Globus pallidus (tissue), 1 donor: ENCODE results near the gene TBC1D22B.

Experiments
- DNase-seq: peaks from one replicate; pipeline ENCODE4 v3.0.0-alpha.2; 2015; ENCODE audit warnings: low spot score

Gene TBC1D22B, protein sequence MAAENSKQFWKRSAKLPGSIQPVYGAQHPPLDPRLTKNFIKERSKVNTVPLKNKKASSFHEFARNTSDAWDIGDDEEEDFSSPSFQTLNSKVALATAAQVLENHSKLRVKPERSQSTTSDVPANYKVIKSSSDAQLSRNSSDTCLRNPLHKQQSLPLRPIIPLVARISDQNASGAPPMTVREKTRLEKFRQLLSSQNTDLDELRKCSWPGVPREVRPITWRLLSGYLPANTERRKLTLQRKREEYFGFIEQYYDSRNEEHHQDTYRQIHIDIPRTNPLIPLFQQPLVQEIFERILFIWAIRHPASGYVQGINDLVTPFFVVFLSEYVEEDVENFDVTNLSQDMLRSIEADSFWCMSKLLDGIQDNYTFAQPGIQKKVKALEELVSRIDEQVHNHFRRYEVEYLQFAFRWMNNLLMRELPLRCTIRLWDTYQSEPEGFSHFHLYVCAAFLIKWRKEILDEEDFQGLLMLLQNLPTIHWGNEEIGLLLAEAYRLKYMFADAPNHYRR

DNA sequence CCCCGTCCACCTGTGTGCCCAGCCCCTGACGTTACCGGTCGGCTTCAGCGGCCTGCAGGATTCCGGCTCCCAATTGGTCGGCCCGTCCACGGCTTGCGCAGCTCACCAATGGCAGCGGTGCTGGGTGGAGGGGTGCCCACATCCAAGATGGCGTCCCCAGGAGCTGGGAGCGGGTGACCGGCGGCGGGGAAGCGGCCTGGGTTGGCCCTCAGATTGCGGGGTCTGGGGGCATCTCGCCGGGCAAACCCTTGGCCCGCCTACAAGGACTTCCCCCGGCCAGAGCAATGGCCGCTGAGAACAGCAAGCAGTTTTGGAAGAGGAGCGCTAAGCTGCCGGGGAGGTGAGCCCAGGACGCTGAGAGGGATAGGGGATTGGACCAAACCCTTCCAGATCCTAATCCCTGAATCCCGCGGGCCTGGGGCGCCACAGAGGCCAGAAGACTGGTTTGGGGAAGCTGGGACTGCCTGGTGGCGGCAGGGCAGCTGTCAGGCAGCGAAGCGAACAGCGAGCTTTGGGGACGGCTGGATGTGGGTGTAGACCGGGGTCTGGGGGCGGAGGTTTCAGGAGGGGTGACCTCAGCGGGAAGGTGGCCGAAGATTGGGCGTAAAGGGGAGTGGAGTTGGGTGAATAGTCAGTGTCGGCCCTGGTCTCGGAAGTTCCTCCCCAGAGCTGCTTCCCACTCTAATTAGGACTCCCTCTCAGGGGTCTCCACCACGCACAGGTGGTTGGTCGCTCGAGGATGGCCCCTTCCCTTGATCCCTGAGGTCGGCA, at the start of gene TBC1D22B, which contains the start of gene TMEM217:
TSS of gene TBC1D22B (plus strand) at position 139 of the 771 bp plus-strand sequence. CDS start at position 285, 146 bp downstream.
TSS of gene TMEM217 (minus strand) at position 511 of the 771 bp plus-strand sequence. CDS start 39,114 bp downstream, outside the sequence.
- peak; percentile 96 for DNase-seq

DNA sequence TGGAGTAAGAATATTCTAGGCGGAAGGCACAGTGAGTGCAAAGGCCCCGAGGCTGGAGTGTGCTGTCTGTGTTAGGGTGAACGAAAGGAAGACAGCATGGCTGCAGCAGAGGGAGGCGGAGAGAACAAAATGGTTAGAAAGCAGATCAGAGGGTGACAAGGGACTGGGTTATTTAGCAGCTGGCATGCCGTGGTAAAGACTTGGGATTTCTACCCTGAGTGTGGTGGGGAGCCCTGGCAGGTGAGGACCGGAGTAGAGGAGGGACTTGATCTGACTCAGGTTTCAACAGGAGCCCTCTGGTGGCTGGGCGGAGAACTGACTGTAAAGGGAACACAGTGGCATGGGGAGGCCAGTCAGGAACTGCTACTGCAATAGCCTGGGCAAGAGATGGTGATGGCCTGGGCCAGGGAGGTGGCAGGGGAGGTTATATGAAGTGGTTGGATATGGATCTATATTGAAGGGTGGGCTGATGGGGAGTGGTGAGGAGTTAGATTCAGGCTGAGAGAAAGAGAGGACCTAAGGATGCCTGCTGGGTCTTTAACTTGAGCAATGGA, 49.6 kb upstream of the TBC1D22B start:
- DNase-seq = peak; percentile 54

DNA sequence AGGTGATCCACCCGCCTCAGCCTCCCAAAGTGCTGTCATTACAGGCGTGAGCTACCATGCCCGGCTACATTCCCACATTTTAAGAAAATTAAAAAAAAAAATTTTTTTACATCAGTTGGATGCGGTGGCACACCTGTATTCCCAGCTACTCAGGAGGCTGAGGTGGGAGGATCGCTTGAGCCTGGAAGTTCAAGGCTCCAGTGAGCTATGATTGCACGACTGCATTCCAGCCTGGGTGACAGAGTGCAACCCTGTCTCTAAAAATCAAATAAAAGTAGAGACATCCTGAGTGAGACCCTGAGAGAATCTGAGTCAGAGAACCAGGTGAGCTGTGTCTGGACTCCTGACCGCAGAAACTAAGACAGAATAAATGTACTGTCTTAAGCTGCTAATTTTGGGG, 48.8 kb upstream of the TBC1D22B start:
- DNase-seq = no peak

DNA sequence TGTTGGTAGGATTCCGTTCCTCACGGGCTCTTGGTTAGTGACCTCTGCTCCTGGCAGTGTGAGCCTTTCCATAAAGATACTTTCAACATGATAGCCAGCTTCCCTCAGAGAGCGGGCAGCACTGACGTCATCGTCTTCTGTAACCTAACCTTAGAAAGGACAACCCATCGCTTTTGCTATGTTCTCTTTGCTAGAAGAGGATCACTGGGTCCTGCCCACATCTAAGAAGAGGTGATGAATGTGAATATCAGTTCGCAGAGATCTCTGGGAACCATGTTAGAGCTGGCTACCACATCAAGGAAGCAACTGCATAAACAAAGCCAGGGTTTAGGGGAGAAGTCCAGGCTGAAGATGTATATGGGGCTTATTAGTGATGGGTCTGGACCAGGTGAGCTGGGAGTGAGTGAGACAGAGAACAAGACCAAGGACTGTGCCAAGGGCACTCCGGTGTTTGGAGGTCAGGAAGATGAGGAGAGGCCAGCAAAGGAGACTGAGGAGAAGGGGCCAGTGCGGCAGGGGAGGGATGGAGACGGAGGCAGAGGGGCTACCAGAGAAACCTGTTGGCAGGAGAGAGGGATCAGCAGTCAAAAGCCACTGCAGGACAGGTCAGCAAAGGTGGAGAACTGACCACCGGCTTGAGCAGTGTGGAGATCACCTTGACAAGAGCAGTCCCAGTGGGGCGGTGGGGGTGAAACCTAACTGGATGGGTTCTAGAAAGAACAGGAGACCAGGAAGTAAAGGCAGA, 47.9 kb upstream of the TBC1D22B start:
- DNase-seq = no peak

DNA sequence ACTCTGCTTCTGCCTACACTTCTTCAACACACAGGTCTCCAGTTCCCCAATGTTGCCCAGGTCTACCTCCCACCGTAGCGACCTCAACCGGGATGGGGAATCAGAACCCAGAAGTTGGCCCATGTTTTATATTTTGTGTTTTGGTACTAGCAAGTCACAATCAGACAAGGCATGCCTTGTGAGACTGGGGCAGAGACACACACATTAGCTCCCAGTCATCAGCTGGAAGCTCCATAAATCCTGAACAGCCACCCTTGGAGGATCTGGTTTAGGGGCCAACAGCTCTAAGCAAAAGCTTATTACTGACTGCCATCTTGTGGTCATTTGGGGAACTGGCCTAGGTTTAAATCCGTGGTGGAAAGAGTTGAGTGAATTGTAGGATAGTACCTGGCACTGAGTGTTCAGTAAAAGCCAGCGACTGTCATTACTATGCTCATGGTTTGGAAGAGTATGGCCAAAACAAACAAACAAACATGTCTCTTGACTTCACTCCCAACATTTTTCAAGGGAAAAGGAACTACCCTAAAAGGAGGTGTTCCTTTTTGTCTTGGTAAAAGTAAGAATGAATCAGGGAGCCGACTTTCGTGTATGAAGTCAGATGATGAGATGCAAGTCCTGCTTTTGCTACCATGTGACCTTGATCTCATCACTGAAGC, 47.1 kb upstream of the TBC1D22B start:
- DNase-seq = peak; percentile 63

DNA sequence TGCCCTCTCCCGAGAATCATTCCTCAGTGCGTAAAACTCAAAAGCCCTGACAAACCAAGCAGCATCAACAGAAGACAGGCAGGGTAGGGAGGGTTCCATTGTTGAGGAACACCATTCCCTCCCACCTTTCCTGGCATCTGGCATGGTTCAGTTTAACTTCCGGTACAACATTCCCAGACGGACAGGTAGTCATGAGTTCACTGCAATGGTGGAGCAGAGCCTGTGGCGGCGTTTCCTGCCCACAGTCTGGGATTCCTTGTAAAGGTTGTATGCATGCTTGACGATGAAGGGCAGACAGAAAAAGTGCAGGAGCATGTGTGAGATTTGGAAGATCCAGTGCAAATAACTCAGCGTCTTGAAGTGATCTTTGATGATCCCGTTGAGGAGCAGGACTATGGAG, 45.3 kb upstream of the TBC1D22B start:
- no peak for DNase-seq

DNA sequence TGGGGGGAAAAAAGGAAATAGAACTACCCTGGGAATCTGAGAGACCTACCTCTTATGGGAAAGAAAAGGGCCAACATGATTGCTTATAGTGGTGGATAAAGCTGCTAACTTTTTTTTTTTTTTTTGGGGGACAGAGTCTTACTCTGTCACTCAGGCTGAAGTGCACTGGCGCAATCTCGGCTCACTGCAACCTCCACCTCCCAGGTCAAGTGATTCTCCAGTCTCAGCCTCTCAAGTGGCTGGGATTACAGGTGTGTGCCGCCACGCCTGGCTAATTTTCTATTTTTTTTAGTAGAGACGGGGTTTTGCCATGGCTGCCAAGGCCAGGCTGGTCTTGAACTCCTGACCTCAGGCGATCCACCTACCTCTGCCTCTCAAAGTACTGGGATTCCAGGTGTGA, 39.5 kb upstream of the TBC1D22B start:
- no peak for DNase-seq

DNA sequence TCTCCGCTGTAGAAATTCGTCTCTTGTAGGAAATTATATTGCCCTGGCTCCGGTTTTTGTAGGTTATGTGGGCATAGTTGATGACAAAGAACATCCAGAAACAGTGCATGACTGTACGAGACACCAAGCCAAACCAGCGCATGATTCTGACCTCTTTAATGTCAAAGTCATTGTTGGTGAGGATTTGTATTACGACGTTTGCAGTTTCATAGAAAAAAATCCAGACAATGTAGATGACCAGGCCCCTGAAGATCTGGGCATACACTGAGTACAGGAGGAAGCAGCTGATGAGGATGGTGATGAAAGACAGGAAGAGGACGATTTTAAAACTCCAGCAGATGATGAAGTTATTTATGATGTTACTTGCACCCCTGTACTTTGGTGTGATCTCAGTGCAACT, 39.1 kb upstream of the TBC1D22B start:
- no peak for DNase-seq

DNA sequence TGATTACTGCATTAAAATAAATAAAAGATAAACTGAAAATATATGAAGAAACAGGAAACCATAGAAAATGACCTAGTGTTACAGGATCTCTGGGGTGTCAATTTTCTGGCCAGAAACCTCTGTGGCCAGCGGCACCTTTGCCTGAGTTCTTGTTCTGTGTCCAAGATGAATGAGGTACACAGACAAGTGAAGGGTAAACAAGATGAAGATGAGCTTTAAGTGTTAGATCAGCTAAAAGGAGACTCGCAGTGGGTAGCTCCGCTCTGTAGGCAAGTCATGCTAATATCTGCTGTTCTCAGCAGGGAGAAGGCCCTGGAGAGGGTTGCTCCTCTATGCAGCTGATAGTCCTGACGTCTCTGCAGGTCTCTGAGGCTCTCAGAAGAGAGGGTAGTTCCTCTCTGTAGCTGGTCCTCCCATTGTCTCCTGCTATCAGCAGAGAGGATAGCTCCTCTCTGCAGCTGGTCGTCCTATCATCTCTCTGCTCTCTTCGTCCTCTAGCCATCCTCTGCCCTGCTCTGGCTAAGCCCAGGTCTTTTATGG, 35.9 kb upstream of the TBC1D22B start:
- no peak for DNase-seq

DNA sequence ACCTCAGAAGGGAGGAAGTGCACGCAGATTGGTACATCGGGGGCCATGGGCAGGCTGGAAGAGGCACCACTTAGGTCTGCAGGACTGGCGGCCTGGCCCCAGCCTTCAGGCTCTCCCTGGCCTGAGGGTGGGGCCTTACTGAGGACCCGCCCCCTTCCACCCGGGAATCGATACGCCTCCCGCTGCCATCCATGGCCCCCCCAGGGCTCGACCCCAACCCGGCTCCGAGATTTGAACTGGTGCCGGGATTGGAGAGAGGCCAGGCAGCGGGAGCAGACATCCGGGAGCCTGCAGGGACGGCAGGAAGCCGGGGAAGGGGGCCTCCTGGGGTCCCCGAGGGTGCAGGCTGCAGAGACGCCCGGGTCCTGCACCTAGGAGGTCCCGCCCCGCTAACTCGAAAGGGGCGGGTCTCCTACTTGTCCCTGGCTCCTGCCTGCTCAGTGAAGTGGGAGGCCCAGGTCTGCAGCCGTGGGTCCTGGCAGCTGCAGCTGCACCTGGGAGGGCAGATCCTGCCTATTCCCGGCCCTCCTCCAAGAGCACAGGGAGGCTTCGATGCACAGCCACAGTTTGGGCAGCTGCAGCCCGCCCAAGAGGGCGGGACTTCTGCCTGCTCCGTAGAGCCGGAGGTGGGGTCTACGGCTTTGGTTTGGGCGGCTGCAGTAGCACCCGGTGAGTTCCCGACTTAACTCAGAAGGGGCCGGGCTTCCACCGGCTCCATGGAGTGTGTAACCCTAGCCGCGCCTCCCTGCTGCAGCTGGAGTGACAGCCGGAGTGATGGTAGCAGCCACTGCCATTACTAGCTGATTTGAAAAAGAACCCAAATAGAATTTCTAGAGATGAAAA, 35.2 kb upstream of the TBC1D22B start:
- peak; percentile 37 for DNase-seq

DNA sequence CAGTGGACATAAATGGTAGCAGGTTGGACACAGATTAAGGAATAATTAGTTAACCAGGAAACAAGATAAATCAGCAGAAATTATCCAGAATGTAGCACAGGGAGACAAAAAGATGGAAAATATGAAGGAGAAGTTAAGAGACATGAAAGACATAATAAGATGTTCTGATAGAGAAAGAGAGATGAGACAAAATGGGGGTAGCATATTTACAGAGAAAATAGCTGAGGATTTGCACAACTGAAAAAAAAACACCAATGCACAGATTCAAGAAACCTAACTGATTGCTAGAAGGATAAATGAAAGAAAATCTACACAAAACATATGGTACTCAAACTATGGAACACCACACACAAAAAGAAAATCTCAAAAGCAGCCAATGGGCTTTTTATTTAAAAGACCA, 34.6 kb upstream of the TBC1D22B start:
- no peak for DNase-seq

DNA sequence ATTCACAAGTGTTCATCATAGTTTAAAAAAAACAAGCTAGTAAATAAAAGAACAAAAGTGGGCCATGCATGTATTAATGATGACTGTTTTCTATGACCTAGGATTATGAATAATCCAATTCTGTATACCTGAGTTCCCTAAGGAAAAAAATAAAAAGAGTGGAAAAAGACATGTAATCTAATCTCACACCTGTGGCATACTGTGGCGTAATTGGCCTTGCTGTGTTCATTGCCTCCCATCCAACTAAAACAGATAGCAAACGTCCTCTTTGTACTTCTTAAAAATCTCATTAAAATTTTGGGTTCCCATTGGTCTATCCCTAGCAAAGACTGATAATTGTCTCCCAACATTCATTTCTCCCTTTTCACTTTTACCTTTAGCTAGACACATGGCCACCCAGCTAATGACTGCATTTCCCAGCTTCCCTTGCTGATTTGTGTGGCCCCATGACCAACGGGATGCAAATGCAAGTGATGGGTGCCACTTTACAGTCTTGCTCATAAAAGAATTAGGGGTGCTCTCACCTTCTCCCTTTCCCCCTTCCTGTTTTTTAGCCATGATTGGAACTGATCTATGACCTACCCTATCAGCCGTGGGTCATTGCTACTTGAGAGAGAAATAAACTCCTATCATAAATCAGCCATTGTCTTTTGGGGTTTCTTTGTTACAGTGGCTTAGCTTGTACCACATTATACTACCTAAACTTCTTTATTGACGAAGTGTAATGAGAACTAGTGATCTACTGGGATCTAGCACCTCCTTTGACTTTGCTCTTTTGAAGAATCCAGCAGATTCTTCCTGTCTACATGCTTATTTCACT, 32.0 kb upstream of the TBC1D22B start:
- DNase-seq = no peak

DNA sequence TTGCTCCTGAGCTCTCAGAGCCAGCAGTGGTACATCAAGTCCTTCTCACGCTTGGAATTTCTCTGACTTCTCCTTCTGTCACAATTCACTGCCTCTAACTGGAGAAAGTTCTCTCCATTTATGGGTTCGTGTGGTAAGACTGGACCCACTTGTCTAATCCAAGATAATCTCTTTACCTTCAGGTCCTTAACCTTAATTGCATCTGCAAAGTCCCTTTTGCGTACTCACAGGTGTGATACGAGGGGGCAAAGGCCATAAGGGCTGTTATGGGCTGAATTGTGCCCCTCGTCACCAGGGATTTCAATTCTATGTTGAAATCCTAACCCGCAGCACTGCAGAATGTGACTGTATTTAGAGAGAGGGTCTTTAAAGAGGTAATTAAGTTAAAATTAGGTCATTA, 27.5 kb upstream of the TBC1D22B start:
- no peak for DNase-seq

DNA sequence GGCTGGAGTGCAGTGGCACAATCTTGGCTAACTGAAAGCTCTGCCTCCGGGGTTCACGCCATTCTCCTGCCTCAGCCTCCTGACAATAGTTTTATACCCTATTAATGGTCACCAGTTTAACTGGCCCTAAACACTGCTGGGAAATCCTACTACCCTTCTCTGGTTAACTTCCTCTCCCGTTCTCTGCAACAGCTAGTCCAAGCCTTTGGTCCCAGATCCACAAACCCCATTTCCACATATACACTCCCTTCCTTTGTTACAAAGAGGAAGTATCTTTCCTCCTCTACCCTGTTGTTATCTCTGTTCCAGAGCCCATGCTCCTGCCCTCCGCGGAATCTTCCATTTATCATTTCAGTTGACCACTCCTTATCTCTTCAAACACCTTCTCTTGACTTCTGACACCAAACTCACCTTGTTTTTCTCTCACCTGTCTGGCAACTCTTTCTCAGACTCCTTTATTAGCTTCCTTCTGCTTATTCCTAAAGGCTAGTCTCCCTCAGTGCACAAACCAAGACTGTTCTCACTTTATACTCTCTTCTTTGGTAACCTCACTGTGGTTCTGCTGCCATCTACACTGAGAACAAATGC, 25.0 kb upstream of the TBC1D22B start:
- no peak for DNase-seq

DNA sequence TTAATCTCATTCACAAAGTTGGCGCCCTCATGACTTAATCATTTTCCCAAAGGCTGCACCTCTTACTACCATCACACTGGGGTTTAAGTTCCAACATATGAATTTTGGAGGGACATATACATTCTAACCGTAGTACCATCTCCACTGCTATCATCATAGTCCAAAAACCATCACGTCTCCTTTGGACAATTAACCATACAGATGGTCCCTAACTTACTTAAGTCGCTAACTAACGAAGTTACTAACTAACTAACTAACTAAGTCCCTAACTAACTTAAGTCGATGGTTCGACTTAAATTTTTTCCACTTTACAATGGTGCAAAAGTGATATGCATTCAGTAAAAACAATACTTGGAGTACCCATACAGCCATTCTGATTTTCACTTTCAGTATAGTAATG, 24.0 kb upstream of the TBC1D22B start:
- DNase-seq = no peak

DNA sequence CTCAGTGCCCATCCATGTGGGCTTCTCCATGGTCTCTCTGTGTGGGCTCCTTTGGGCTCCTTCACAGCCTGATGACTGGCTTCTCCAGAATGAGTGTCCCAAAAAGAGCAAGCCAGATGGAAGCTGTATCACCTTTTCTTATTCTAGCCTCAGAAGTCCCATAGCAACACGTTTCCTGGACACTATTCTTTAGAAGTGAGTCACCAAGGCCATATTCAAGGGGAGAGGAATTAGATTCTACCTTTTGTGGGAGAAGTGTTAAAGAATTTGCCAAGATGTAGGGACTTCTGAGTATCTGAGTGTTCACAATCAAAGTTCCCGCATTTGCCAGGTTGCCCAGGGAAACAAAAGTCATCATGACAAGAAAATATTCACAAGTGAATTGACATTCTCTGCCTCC, 20.7 kb upstream of the TBC1D22B start:
- no peak for DNase-seq

DNA sequence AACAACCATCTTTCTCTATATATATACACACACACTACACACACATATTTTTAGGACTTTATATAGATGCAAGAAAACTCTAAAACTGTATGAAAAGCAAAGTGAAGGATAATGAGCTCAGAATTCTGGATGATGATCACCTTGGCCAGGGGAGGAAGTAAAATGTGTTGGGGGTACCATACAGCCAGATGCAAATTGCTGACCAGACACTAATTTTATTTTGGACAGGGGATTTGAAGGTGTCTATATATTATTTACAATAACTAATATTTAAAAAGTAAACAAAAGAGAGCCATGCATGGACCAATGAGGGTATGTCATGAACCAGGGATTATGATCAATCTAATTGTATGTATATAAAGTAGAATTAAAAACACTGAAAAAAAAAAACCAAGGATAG, 19.8 kb upstream of the TBC1D22B start:
- no peak for DNase-seq

DNA sequence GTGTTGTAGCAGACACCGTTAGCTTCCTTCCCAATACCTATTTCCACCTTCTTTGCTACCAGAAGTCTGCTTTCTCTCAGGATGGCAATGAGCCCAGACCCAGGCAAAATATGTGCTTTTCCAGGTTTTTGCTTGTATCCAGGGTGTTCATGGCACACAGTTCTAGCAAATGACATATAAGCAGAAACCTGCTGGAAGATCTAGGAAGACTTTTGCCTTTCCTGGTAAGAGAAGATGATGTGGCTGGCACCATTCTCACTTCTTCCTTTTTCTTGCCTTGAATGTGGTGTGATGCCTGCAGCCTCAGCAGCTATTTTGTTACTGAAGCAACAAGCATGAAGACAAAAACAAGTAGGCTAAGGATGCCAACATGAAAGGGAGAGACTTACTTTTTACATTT, 19.2 kb upstream of the TBC1D22B start:
- DNase-seq = no peak

DNA sequence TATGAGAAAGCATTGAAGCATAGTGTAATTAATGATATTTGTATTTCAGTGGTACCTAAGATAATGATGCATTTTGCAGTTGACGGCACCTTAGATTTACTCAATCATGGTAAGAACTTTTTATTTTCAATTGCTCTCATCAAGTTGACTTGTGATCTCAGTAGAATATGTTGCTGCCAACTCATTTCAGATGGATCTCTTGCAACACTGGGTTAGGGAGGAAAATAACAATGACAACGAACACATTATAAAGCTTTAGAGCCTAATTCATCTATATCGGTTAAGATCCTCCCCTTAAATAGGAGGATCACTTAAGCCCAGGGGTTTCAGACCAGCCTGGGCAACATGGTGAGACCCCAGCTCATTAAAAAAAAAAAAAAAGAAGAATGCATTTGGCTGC, 18.0 kb upstream of the TBC1D22B start:
- DNase-seq = no peak
